Posterior vena cava (tissue), 2 donors: ENCODE data around the gene ADCY7. TPM values are rescaled to one million over a fixed set of nuclear protein-coding genes. Genes with fewer than 3 reads are reported as not detected.
"Not testable (repeated sequence)": the region's sequence is repeated elsewhere in the genome, so short reads cannot be mapped to it uniquely, and the experiment has no call there.

ENCODE experiments used
- DNase-seq: peaks from one replicate; pipeline ENCODE4 v3.0.0-alpha.2; 2020; ENCODE audit warnings: low spot score
- intact Hi-C, 2 donors: fragments of 100-400 bp; cut with DNase I; formaldehyde crosslinking; loops; one replicate each; pipeline versions ENCODE4 v1.14.1 to v1.14.2; 2022 to 2023
- total RNA-seq, 2 donors: library from RNA; stranded (reverse); fragmentation: NEBNext Ultra II Directional; extraction: Animal tissue kit (Norgen Biotek cat#: 25700); gene quantifications; one replicate each; pipeline ENCODE4 v1.2.1, GENCODE V29; 2021
- donor health status: DM: yes; HTN: yes; CAD: no.
- donor health status: DM: yes; HTN: yes; CAD: no.

The ADCY7 gene
- total RNA-seq, 2 donors from 2014 or later, result 31.3 to 50.2 TPM

- intact Hi-C loops, result no loop called here
- DNase-seq, result no peak
Observed at GRCh38 chr16:50318796-50319578, 52.6 kb downstream of the ADCY7 start.

GRCh38 chr16:50320310-50320709 is 54.0 kb downstream of the ADCY7 start:
- intact Hi-C loops, result loop anchor here in 1 of 2 donors (10.0 kb wide), 1 partner anchor 76 kb away; no protein-coding TSS in a partner anchor
- DNase-seq, result no peak

- no peak for DNase-seq
Observed at GRCh38 chr16:50322333-50322732, 56.0 kb downstream of the ADCY7 start.

GRCh38 chr16:50323335-50324011 is 57.1 kb downstream of the ADCY7 start:
- intact Hi-C loops, result loop anchor here in 1 of 2 donors (10.0 kb wide), 1 partner anchor 79 kb away; no protein-coding TSS in a partner anchor
- DNase-seq, result no peak

More at GRCh38 chr16:50322333-50322732, 56.0 kb downstream of the ADCY7 start:
- intact Hi-C loops, result loop anchor here in 1 of 2 donors (10.0 kb wide), 1 partner anchor 78 kb away; no protein-coding TSS in a partner anchor

- no peak for DNase-seq
- intact Hi-C loops, result loop anchor here in 1 of 2 donors (10.0 kb wide), 1 partner anchor 80 kb away; no protein-coding TSS in a partner anchor
Observed at GRCh38 chr16:50324345-50324744, 58.0 kb downstream of the ADCY7 start.

- intact Hi-C loops, result loop anchor here in 1 of 2 donors (10.0 kb wide), 1 partner anchor 81 kb away; no protein-coding TSS in a partner anchor
- DNase-seq, result no peak
Observed at GRCh38 chr16:50326264-50326663, 59.9 kb downstream of the ADCY7 start.

GRCh38 chr16:50326835-50327465 is 60.6 kb downstream of the ADCY7 start:
- no peak for DNase-seq
- intact Hi-C loops, result loop anchor here in 1 of 2 donors (10.0 kb wide), 1 partner anchor 82 kb away; no protein-coding TSS in a partner anchor

GRCh38 chr16:50329446-50330189 is 63.3 kb downstream of the ADCY7 start:
- intact Hi-C loops, result loop anchor here in 1 of 2 donors (10.0 kb wide), 1 partner anchor 85 kb away; no protein-coding TSS in a partner anchor
- no peak for DNase-seq

GRCh38 chr16:50331570-50331969 is 65.2 kb downstream of the ADCY7 start:
- intact Hi-C loops, result no loop called here
- DNase-seq, result no peak

GRCh38 chr16:50332599-50332998 is 66.2 kb downstream of the ADCY7 start:
- DNase-seq, result no peak
- intact Hi-C loops, result no loop called here

GRCh38 chr16:50334106-50334975 is 68.0 kb downstream of the ADCY7 start:
- DNase-seq, result no peak
- intact Hi-C loops, result no loop called here

GRCh38 chr16:50335196-50335958 is 69.0 kb downstream of the ADCY7 start:
- no peak for DNase-seq
- intact Hi-C loops, result no loop called here

- intact Hi-C loops, result no loop called here
- no peak for DNase-seq
Observed at GRCh38 chr16:50336884-50337283, 70.5 kb downstream of the ADCY7 start.

GRCh38 chr16:50338371-50339231 is 72.2 kb downstream of the ADCY7 start:
- intact Hi-C loops, result no loop called here
- DNase-seq, result no peak

- no peak for DNase-seq
- intact Hi-C loops, result no loop called here
Observed at GRCh38 chr16:50340578-50340977, 74.2 kb downstream of the ADCY7 start.

- intact Hi-C loops, DNase-seq: not testable (repeated sequence)
Observed at GRCh38 chr16:50343566-50343965, 77.2 kb downstream of the ADCY7 start.
